ENCODE results near the gene LAMA5.

DNA sequence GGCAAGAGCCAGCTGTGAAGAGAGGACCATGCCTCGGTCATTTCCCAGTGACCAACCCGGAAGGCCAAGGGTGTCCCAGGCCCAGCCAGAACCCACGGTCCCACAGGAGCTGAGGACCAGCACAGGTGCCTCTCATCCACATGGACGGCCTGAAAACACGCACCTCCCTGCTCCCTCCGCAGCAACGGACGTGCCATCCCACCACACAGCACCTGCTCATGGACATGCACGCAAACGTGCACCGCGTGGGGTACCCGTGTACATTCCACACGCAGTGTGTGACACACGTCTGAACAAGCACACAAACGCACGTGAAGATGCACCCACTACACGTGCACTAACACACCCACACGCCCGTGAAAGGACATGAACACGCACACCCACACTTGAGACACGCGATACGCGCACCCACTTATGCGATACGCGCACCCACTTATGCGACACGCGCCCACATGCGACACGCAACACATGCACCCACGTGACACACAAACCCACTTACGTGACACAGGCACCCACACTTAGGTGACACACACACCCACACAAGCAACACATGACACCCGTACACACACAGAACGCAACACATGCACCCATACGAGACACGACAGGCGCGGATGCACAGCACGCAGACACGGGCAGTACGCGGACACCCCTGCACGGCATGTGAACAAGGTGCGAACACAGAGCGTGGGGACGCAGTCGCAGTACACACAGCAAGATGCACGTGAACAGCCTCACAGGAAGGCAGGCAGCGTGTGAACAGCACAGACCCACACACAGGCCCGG is 30.1 kb downstream of the LAMA5 start:
- TF ChIP-seq, protein P1, sequence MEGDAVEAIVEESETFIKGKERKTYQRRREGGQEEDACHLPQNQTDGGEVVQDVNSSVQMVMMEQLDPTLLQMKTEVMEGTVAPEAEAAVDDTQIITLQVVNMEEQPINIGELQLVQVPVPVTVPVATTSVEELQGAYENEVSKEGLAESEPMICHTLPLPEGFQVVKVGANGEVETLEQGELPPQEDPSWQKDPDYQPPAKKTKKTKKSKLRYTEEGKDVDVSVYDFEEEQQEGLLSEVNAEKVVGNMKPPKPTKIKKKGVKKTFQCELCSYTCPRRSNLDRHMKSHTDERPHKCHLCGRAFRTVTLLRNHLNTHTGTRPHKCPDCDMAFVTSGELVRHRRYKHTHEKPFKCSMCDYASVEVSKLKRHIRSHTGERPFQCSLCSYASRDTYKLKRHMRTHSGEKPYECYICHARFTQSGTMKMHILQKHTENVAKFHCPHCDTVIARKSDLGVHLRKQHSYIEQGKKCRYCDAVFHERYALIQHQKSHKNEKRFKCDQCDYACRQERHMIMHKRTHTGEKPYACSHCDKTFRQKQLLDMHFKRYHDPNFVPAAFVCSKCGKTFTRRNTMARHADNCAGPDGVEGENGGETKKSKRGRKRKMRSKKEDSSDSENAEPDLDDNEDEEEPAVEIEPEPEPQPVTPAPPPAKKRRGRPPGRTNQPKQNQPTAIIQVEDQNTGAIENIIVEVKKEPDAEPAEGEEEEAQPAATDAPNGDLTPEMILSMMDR (IDR thresholded peaks at IDR 0.05; ENCODE audit: low read length): no peak
- TF ChIP-seq EZH2 (optimal IDR thresholded peaks at IDR 0.05; ENCODE audit: low read depth, low read length): no peak
- TF ChIP-seq EZH2phosphoT487 (IDR thresholded peaks at IDR 0.05; ENCODE audit: low read length): no peak

All from MM.1S (cell line).